ENCODE results near the gene SPOCD1. TPM values are rescaled to one million over a fixed set of nuclear protein-coding genes. Genes with fewer than 3 reads are reported as not detected.

The SPOCD1 gene
- polyA plus RNA-seq, 2 of the 4 experiments (the other 2 are of a cell fraction), result 0.98 to 4.8 TPM

- no peak for TF ChIP-seq HOXA7 (CRISPR knock-in tag; IDR thresholded peaks at IDR 0.05)
- TF ChIP-seq HOXB5 (CRISPR knock-in tag; IDR thresholded peaks at IDR 0.05), result no peak
- no peak for TF ChIP-seq NFE2L2 (conservative IDR thresholded peaks at IDR 0.05; ENCODE audit: low read length)
- TF ChIP-seq TP53 (CRISPR knock-in tag; IDR thresholded peaks at IDR 0.05), result no peak
- no peak for TF ChIP-seq GATA3 (IDR thresholded peaks at IDR 0.05; ENCODE audit: borderline replicate concordance)
- TF ChIP-seq POLR2A (IDR thresholded peaks at IDR 0.05; ENCODE audit: low read length), result no peak
- no peak for TF ChIP-seq HEYL (CRISPR knock-in tag; IDR thresholded peaks at IDR 0.05)
- no peak for TF ChIP-seq RFX5 (IDR thresholded peaks at IDR 0.05)
- TF ChIP-seq, protein P1, sequence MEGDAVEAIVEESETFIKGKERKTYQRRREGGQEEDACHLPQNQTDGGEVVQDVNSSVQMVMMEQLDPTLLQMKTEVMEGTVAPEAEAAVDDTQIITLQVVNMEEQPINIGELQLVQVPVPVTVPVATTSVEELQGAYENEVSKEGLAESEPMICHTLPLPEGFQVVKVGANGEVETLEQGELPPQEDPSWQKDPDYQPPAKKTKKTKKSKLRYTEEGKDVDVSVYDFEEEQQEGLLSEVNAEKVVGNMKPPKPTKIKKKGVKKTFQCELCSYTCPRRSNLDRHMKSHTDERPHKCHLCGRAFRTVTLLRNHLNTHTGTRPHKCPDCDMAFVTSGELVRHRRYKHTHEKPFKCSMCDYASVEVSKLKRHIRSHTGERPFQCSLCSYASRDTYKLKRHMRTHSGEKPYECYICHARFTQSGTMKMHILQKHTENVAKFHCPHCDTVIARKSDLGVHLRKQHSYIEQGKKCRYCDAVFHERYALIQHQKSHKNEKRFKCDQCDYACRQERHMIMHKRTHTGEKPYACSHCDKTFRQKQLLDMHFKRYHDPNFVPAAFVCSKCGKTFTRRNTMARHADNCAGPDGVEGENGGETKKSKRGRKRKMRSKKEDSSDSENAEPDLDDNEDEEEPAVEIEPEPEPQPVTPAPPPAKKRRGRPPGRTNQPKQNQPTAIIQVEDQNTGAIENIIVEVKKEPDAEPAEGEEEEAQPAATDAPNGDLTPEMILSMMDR (IDR thresholded peaks at IDR 0.05), result peak; percentile 72
- TF ChIP-seq TFCP2L1 (CRISPR knock-in tag; IDR thresholded peaks at IDR 0.05), result no peak
- TF ChIP-seq EHF (CRISPR knock-in tag; IDR thresholded peaks at IDR 0.05), result no peak
- TF ChIP-seq CHD4 (IDR thresholded peaks at IDR 0.05; ENCODE audit: borderline replicate concordance), result no peak
- TF ChIP-seq PHF8 (IDR thresholded peaks at IDR 0.05; ENCODE audit: borderline replicate concordance, low read depth), result no peak
- no peak for TF ChIP-seq POLR2AphosphoS2 (conservative IDR thresholded peaks at IDR 0.05; ENCODE audit: low read length)
- no peak for TF ChIP-seq RCOR1 (IDR thresholded peaks at IDR 0.05; ENCODE audit: low read depth, low read length)
- TF ChIP-seq, protein P2, sequence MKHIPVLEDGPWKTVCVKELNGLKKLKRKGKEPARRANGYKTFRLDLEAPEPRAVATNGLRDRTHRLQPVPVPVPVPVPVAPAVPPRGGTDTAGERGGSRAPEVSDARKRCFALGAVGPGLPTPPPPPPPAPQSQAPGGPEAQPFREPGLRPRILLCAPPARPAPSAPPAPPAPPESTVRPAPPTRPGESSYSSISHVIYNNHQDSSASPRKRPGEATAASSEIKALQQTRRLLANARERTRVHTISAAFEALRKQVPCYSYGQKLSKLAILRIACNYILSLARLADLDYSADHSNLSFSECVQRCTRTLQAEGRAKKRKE (CRISPR knock-in tag; IDR thresholded peaks at IDR 0.05; ENCODE audit: low read depth), result no peak
- no peak for TF ChIP-seq CBX2 (IDR thresholded peaks at IDR 0.05; ENCODE audit: borderline replicate concordance, low read depth)
- no peak for TF ChIP-seq HMGXB4 (CRISPR knock-in tag; IDR thresholded peaks at IDR 0.05; ENCODE audit: borderline replicate concordance)
- no peak for TF ChIP-seq CHD2 (IDR thresholded peaks at IDR 0.05; ENCODE audit: low read length, partially characterized antibody)
- TF ChIP-seq MYC (IDR thresholded peaks at IDR 0.05; ENCODE audit: borderline replicate concordance, low read length), result no peak
- TF ChIP-seq HDAC2 (IDR thresholded peaks at IDR 0.05), result no peak
- TF ChIP-seq EP300 (IDR thresholded peaks at IDR 0.05), result no peak
- TF ChIP-seq SMC3 (IDR thresholded peaks at IDR 0.05), result peak; percentile 93
- peak; percentile 90 to 97 for TF ChIP-seq RAD21 (conservative IDR thresholded peaks at IDR 0.05 in 1 of 2, IDR thresholded peaks at IDR 0.05 in 1 of 2)
- no peak for TF ChIP-seq PBX3 (IDR thresholded peaks at IDR 0.05)
- peak; percentile 36; the same call in 1 of the 2 replicates for TF ChIP-seq MAX (IDR thresholded peaks at IDR 0.05)
- no peak for TF ChIP-seq KDM5A (IDR thresholded peaks at IDR 0.05)
- TF ChIP-seq FOSB (CRISPR knock-in tag; IDR thresholded peaks at IDR 0.05), result no peak
- no peak for TF ChIP-seq JUN (IDR thresholded peaks at IDR 0.05)
- Histone ChIP-seq H3K4me2 (peak overlapping the region; percentile 86), H3K4me3 (peak overlapping the region; percentile 69), H3K9me3 (no peaks in the 10 kb centered on the region), H3K27ac (peak overlapping the region; percentile 94 to 95), H3K4me1 (peaks cover 13% of the 10 kb centered on the region)
- ChIA-PET POLR2A (interaction anchor here (0.5 to 1.8 kb wide), 16 partner anchors 26 to 283 kb away, joined by 3 to 8 read pairs (median 4); partner anchors contain the start of genes KHDRBS1, PEF1, PTP4A2 and TMEM39B), CTCF (interaction anchor here (0.6 to 18.6 kb wide), 43 partner anchors 10 to 395 kb away, joined by 3 to 242 read pairs (median 6); partner anchors contain the start of genes ADGRB2 and COL16A1)
- peak; percentile 86 to 94 for DNase-seq (ENCODE audit: low read depth in 1 of 2, low spot score in 1 of 2)
- peak; percentile 72 to 88 for ATAC-seq
- FAIRE-seq, result no peak
- WGBS (ENCODE audit: missing lambda C conversion rate), result 93% methylated on average over 3 of the region's 26 CpGs
Observed at GRCh38 chr1:31789259-31790065, 26.4 kb downstream of the SPOCD1 start.
